Measurements from ENCODE around the gene GLP2R. TPM values are rescaled to one million over a fixed set of nuclear protein-coding genes. Genes with fewer than 3 reads are reported as not detected.

The GLP2R gene
- total and polyA plus RNA-seq, 2 experiments from 2014 or later, result not detected

DNA sequence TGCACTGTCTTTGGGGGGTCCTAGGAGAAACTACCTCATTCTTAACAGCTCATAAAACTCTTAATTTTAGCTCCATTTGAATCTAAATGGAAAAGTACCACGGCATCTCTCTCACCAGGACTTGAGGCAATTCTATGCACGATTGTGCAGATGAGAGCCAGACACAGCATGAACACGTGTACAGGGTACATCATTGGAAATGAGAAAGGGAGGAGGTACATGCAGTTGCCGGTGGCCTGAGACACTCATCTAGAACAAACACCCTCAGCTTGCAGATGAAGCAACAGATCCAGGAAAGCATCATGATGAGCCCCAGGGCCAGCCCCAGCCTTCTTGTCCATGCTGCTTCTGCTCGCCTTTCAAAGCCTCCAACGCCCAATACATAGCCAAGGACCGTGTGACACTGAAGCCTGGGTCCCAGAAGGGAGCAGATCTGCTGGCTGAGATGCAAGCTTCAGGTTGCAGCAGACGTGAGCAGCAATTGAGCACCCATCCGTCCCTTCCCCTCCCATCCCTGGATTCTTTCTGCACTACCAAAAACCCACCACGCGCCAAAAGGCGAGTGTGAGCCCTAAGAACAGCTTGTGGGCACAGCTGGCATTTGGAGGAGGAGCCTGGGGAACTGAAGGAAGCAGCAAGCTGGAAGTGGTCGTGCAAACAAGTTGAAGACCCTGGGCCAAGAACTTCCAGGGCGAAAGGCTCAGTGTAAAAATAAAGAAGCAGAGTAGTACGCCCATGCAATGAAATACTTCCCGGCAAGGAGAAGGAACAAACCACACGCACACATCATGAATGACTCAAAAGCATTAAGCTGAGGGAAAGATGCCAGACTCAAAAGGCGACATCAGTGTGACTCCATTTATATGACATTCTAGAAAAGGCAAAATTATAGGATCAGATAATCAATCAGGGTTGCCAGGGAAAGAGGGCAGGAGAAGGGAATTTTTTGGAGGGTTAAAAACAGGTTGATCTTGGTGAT is 86.7 kb downstream of the GLP2R start:
- Histone ChIP-seq H3K4me1 (ENCODE audit: insufficient read depth) (no peaks in the 10 kb centered on the region), H3K4me2 (no peak overlapping the region), H2AFZ (no peak overlapping the region), H3K27ac (ENCODE audit: low read depth) (no peak overlapping the region), H3K79me2 (replicated peaks; ENCODE audit: insufficient read depth) (no peaks in the 10 kb centered on the region), H3K36me3 (ENCODE audit: insufficient read depth) (no peaks in the 10 kb centered on the region), H3F3A (replicated peaks; ENCODE audit: low read depth) (no peaks in the 10 kb centered on the region), H3K4me3 (no peak overlapping the region), H3K9me2 (ENCODE audit: insufficient read depth) (no peaks in the 10 kb centered on the region), H3K27me3 (ENCODE audit: insufficient read depth) (no peaks in the 10 kb centered on the region), H4K20me1 (replicated peaks; ENCODE audit: insufficient read depth) (no peaks in the 10 kb centered on the region)
- no peak overlapping the region for H3K4me3 Mint-ChIP-seq
- no peak for ATAC-seq
- DNase-seq (ENCODE audit: low spot score), result no peak
- peaks cover 15% of the 10 kb centered on the region for H3K4me1 Mint-ChIP-seq
- TF ChIP-seq NANOG (IDR thresholded peaks at IDR 0.05; ENCODE audit: borderline replicate concordance) (no peak), EZH2phosphoT487 (IDR thresholded peaks at IDR 0.05; ENCODE audit: unreplicated experiment) (no peak), EZH2 (IDR thresholded peaks at IDR 0.05; ENCODE audit: low read depth, unreplicated experiment) (no peak), ZNF331 (CRISPR knock-in tag; IDR thresholded peaks at IDR 0.05; ENCODE audit: low read depth) (no peak), POLR2AphosphoS5 (IDR thresholded peaks at IDR 0.05; ENCODE audit: low read depth) (no peak), JUNB (IDR thresholded peaks at IDR 0.05; ENCODE audit: unreplicated experiment) (no peak), STAT1 (IDR thresholded peaks at IDR 0.05; ENCODE audit: unreplicated experiment) (no peak), CREB1 (CRISPR knock-in tag; IDR thresholded peaks at IDR 0.05; ENCODE audit: low read depth) (no peak), ZNF114 (CRISPR knock-in tag; IDR thresholded peaks at IDR 0.05) (no peak)
- TF ChIP-seq, protein P1, sequence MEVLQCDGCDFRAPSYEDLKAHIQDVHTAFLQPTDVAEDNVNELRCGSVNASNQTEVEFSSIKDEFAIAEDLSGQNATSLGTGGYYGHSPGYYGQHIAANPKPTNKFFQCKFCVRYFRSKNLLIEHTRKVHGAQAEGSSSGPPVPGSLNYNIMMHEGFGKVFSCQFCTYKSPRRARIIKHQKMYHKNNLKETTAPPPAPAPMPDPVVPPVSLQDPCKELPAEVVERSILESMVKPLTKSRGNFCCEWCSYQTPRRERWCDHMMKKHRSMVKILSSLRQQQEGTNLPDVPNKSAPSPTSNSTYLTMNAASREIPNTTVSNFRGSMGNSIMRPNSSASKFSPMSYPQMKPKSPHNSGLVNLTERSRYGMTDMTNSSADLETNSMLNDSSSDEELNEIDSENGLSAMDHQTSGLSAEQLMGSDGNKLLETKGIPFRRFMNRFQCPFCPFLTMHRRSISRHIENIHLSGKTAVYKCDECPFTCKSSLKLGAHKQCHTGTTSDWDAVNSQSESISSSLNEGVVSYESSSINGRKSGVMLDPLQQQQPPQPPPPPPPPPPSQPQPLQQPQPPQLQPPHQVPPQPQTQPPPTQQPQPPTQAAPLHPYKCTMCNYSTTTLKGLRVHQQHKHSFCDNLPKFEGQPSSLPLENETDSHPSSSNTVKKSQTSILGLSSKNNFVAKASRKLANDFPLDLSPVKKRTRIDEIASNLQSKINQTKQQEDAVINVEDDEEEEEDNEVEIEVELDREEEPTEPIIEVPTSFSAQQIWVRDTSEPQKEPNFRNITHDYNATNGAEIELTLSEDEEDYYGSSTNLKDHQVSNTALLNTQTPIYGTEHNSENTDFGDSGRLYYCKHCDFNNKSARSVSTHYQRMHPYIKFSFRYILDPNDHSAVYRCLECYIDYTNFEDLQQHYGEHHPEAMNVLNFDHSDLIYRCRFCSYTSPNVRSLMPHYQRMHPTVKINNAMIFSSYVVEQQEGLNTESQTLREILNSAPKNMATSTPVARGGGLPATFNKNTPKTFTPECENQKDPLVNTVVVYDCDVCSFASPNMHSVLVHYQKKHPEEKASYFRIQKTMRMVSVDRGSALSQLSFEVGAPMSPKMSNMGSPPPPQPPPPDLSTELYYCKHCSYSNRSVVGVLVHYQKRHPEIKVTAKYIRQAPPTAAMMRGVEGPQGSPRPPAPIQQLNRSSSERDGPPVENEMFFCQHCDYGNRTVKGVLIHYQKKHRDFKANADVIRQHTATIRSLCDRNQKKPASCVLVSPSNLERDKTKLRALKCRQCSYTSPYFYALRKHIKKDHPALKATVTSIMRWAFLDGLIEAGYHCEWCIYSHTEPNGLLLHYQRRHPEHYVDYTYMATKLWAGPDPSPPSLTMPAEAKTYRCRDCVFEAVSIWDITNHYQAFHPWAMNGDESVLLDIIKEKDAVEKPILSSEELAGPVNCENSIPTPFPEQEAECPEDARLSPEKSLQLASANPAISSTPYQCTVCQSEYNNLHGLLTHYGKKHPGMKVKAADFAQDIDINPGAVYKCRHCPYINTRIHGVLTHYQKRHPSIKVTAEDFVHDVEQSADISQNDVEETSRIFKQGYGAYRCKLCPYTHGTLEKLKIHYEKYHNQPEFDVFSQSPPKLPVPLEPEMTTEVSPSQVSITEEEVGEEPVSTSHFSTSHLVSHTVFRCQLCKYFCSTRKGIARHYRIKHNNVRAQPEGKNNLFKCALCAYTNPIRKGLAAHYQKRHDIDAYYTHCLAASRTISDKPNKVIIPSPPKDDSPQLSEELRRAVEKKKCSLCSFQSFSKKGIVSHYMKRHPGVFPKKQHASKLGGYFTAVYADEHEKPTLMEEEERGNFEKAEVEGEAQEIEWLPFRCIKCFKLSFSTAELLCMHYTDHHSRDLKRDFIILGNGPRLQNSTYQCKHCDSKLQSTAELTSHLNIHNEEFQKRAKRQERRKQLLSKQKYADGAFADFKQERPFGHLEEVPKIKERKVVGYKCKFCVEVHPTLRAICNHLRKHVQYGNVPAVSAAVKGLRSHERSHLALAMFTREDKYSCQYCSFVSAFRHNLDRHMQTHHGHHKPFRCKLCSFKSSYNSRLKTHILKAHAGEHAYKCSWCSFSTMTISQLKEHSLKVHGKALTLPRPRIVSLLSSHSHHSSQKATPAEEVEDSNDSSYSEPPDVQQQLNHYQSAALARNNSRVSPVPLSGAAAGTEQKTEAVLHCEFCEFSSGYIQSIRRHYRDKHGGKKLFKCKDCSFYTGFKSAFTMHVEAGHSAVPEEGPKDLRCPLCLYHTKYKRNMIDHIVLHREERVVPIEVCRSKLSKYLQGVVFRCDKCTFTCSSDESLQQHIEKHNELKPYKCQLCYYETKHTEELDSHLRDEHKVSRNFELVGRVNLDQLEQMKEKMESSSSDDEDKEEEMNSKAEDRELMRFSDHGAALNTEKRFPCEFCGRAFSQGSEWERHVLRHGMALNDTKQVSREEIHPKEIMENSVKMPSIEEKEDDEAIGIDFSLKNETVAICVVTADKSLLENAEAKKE (CRISPR knock-in tag; IDR thresholded peaks at IDR 0.05), result no peak
- TF ChIP-seq, protein P2, sequence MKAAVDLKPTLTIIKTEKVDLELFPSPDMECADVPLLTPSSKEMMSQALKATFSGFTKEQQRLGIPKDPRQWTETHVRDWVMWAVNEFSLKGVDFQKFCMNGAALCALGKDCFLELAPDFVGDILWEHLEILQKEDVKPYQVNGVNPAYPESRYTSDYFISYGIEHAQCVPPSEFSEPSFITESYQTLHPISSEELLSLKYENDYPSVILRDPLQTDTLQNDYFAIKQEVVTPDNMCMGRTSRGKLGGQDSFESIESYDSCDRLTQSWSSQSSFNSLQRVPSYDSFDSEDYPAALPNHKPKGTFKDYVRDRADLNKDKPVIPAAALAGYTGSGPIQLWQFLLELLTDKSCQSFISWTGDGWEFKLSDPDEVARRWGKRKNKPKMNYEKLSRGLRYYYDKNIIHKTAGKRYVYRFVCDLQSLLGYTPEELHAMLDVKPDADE (IDR thresholded peaks at IDR 0.05), result no peak
- TF ChIP-seq, protein P3, sequence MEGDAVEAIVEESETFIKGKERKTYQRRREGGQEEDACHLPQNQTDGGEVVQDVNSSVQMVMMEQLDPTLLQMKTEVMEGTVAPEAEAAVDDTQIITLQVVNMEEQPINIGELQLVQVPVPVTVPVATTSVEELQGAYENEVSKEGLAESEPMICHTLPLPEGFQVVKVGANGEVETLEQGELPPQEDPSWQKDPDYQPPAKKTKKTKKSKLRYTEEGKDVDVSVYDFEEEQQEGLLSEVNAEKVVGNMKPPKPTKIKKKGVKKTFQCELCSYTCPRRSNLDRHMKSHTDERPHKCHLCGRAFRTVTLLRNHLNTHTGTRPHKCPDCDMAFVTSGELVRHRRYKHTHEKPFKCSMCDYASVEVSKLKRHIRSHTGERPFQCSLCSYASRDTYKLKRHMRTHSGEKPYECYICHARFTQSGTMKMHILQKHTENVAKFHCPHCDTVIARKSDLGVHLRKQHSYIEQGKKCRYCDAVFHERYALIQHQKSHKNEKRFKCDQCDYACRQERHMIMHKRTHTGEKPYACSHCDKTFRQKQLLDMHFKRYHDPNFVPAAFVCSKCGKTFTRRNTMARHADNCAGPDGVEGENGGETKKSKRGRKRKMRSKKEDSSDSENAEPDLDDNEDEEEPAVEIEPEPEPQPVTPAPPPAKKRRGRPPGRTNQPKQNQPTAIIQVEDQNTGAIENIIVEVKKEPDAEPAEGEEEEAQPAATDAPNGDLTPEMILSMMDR (conservative IDR thresholded peaks at IDR 0.05; ENCODE audit: low read depth in 2 of 2), result no peak
- TF ChIP-seq, protein P4, sequence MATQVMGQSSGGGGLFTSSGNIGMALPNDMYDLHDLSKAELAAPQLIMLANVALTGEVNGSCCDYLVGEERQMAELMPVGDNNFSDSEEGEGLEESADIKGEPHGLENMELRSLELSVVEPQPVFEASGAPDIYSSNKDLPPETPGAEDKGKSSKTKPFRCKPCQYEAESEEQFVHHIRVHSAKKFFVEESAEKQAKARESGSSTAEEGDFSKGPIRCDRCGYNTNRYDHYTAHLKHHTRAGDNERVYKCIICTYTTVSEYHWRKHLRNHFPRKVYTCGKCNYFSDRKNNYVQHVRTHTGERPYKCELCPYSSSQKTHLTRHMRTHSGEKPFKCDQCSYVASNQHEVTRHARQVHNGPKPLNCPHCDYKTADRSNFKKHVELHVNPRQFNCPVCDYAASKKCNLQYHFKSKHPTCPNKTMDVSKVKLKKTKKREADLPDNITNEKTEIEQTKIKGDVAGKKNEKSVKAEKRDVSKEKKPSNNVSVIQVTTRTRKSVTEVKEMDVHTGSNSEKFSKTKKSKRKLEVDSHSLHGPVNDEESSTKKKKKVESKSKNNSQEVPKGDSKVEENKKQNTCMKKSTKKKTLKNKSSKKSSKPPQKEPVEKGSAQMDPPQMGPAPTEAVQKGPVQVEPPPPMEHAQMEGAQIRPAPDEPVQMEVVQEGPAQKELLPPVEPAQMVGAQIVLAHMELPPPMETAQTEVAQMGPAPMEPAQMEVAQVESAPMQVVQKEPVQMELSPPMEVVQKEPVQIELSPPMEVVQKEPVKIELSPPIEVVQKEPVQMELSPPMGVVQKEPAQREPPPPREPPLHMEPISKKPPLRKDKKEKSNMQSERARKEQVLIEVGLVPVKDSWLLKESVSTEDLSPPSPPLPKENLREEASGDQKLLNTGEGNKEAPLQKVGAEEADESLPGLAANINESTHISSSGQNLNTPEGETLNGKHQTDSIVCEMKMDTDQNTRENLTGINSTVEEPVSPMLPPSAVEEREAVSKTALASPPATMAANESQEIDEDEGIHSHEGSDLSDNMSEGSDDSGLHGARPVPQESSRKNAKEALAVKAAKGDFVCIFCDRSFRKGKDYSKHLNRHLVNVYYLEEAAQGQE (IDR thresholded peaks at IDR 0.05; ENCODE audit: unreplicated experiment), result no peak
- H3K36me3 Mint-ChIP-seq (ENCODE audit: low read depth), result no peaks in the 10 kb centered on the region
- H3K9me3 Mint-ChIP-seq, result no peaks in the 10 kb centered on the region; the same call in 2 of the 3 replicates
- H3K27me3 Mint-ChIP-seq (ENCODE audit: insufficient read depth, low read depth, poor library complexity), result peaks cover 23% of the 10 kb centered on the region
- no peak overlapping the region for H3K27ac Mint-ChIP-seq
